NT2/D1 (cell line): ENCODE data around the gene RIMKLA.

ENCODE experiments used
- YY1 ChIP-seq: IDR thresholded peaks from 2 replicates; pipeline ENCODE4 v1.6.1; 2011; ENCODE audit not compliant: insufficient read length, insufficient read depth
- ZNF274 ChIP-seq: IDR thresholded peaks from 2 replicates; pipeline ENCODE4 v1.6.1; 2011; ENCODE audit warnings: mild to moderate bottlenecking, low read depth, low read length

GRCh38 chr1:42429603-42430002 is 49.0 kb downstream of the RIMKLA start:
- no peak for TF ChIP-seq YY1
- TF ChIP-seq ZNF274 = no peak
